B cell (primary cell): ENCODE measurements around the gene PLEKHB1. TPM values are rescaled to one million over a fixed set of nuclear protein-coding genes. Genes with fewer than 3 reads are reported as not detected.

ENCODE experiments used
- ATAC-seq: fragments of 200-7000 bp; cut with Tn5 transposase; one replicate; pipeline ENCODE4 v1.10.0; 2021; ENCODE audit warnings: low read depth, mild to moderate bottlenecking, moderate number of reproducible peaks, moderate library complexity
- CTCF ChIA-PET: fragments of 350-600 bp; sonication (Branson Sonifier 250); formaldehyde crosslinking; loops from one replicate; lab custom pipeline; 2021; ENCODE audit warnings: antibody characterized with exemption, inconsistent platforms; lab: Charles Lee
- POLR2A ChIA-PET: fragments of 350-600 bp; sonication (Branson Sonifier 250); formaldehyde crosslinking; loops from one replicate; lab custom pipeline; 2021; ENCODE audit warnings: antibody characterized with exemption; lab: Charles Lee
- DNase-seq: peaks from one replicate; pipeline ENCODE4 v3.0.0; 2013
- H2AFZ ChIP-seq: 2 replicates; pipeline ENCODE4 v1.6.1; 2012; ENCODE audit warnings: mild to moderate bottlenecking, low read depth, low read length; ENCODE audit not compliant: insufficient read depth, poor library complexity, severe bottlenecking
- H3K27ac ChIP-seq, 2 donors: 1 replicate in 1 of 2; 2 replicates in 1 of 2; pipeline ENCODE4 v1.5.1; 2012 to 2013; ENCODE audit warnings: low read length in 2 of 2, mild to moderate bottlenecking in 2 of 2, moderate library complexity in 1 of 2
- H3K27me3 ChIP-seq, 4 experiments: fragments of 200-600 bp in 1 of 4; sonication (generic) in 1 of 4; replicated peaks in 1 of 4; 1 replicate in 2 of 4; 2 replicates in 2 of 4; pipeline versions ENCODE4 v1.6.1 to v1.7.0; 2013 to 2016; ENCODE audit warnings: low read length in 3 of 4, mild to moderate bottlenecking in 2 of 4, mixed read lengths in 1 of 4, moderate library complexity in 1 of 4; ENCODE audit not compliant: insufficient read depth in 4 of 4, control insufficient read depth in 3 of 4; ENCODE audit errors: control extremely low read depth in 1 of 4
- H3K36me3 ChIP-seq, 2 experiments: replicated peaks in 1 of 2; 1 replicate in 1 of 2; 2 replicates in 1 of 2; pipeline versions ENCODE4 v1.6.1 to v1.7.1; 2013; ENCODE audit warnings: low read length in 1 of 2; ENCODE audit not compliant: insufficient read depth in 2 of 2, control insufficient read depth in 1 of 2; ENCODE audit errors: control extremely low read depth in 1 of 2, extremely low read depth in 1 of 2
- H3K4me1 ChIP-seq, 2 donors: fragments of 200-600 bp in 1 of 2; sonication (generic) in 1 of 2; 1 replicate in 1 of 2; 2 replicates in 1 of 2; pipeline versions ENCODE4 v1.5.1 to v1.6.1; 2013 to 2017; ENCODE audit warnings: low read length in 2 of 2; ENCODE audit not compliant: control insufficient read depth in 2 of 2, insufficient read depth in 2 of 2
- H3K4me2 ChIP-seq: replicated peaks from 2 replicates; pipeline ENCODE3; 2012; ENCODE audit warnings: mild to moderate bottlenecking, low read depth, low read length; ENCODE audit not compliant: poor library complexity, severe bottlenecking
- H3K4me3 ChIP-seq, 5 experiments: fragments of 200-600 bp in 1 of 5; sonication (generic) in 1 of 5; 1 replicate in 3 of 5; 2 replicates in 2 of 5; pipeline versions ENCODE4 v1.5.1 to v1.7.0; 2011 to 2016; ENCODE audit warnings: low read length in 4 of 5, mild to moderate bottlenecking in 4 of 5, low read depth in 2 of 5, control low read depth in 1 of 5, moderate library complexity in 1 of 5; ENCODE audit not compliant: insufficient read depth in 1 of 5; ENCODE audit errors: control extremely low read depth in 1 of 5, extremely low read depth in 1 of 5
- H3K79me2 ChIP-seq: fragments of 200-600 bp; sonication (generic); one replicate; pipeline ENCODE4 v1.6.0; 2016; ENCODE audit warnings: low read length; ENCODE audit not compliant: control insufficient read depth, insufficient read depth
- H3K9ac ChIP-seq: fragments of 200-600 bp; sonication (generic); 2 replicates; pipeline ENCODE4 v1.6.1; 2017; ENCODE audit warnings: mild to moderate bottlenecking, low read length, moderate library complexity
- H3K9me3 ChIP-seq, 3 donors: one replicate each; pipeline versions ENCODE4 v1.6.1 to v1.7.1; 2013; ENCODE audit warnings: low read length in 2 of 3; ENCODE audit not compliant: control insufficient read depth in 2 of 3, insufficient read depth in 1 of 3; ENCODE audit errors: control extremely low read depth in 1 of 3
- H4K20me1 ChIP-seq: 2 replicates; pipeline ENCODE4 v1.6.0; 2012; ENCODE audit warnings: mild to moderate bottlenecking, low read length; ENCODE audit not compliant: insufficient read depth, control insufficient read depth, poor library complexity, severe bottlenecking
- H3K27ac Mint-ChIP-seq: one replicate; pipeline ENCODE4 v1.8.0; 2021; ENCODE audit warnings: mixed read lengths
- H3K27me3 Mint-ChIP-seq: one replicate; pipeline ENCODE4 v1.8.0; 2021; ENCODE audit warnings: mixed read lengths
- H3K4me1 Mint-ChIP-seq: one replicate; pipeline ENCODE4 v1.8.0; 2021; ENCODE audit warnings: mixed read lengths
- H3K4me3 Mint-ChIP-seq: one replicate; pipeline ENCODE4 v1.8.0; 2021; ENCODE audit warnings: mixed read lengths
- H3K9me3 Mint-ChIP-seq: one replicate; pipeline ENCODE4 v1.8.0; 2022; ENCODE audit warnings: mixed read lengths; ENCODE audit not compliant: insufficient read depth
- CTCF ChIP-seq: fragments of 200-600 bp; IDR thresholded peaks from one replicate; pipeline ENCODE4 v1.8.0; 2022; ENCODE audit warnings: antibody characterized with exemption, mild to moderate bottlenecking
- EZH2 ChIP-seq: IDR thresholded peaks from 2 replicates; pipeline ENCODE4 v1.6.1; 2012; ENCODE audit warnings: borderline replicate concordance, low read depth, mild to moderate bottlenecking, moderate library complexity, low read length; ENCODE audit not compliant: insufficient read depth, poor library complexity, severe bottlenecking
- WGBS: methylation state at CpG from one replicate; pipeline ENCODE4 v1.1.5; 2013; ENCODE audit warnings: missing lambda C conversion rate; ENCODE audit not compliant: insufficient coverage; 5-methylcytosine and 5-hydroxymethylcytosine counted together
- intact Hi-C: fragments of 100-400 bp; cut with micrococcal nuclease; formaldehyde crosslinking; loops from one replicate; pipeline ENCODE4 v1.10.0; 2022
- polyA plus RNA-seq: library from polyadenylated mRNA; depleted of rRNA; stranded (reverse); fragments of >200 nt; gene quantifications from 2 replicates; pipeline ENCODE4 v1.2.3, GENCODE V29; 2012
- total RNA-seq, 2 donors: library from RNA; stranded (reverse); fragments of 120-200 nt in 1 of 2; gene quantifications; 1 replicate in 1 of 2; 2 replicates in 1 of 2; pipeline versions ENCODE4 v1.2.3 to v1.2.4, GENCODE V29; 2013 to 2022

Gene PLEKHB1
- total and polyA plus RNA-seq, 2 donors (not counting 1 experiment from before 2014, with no cell fraction given): 13.8 to 16.7 TPM

DNA sequence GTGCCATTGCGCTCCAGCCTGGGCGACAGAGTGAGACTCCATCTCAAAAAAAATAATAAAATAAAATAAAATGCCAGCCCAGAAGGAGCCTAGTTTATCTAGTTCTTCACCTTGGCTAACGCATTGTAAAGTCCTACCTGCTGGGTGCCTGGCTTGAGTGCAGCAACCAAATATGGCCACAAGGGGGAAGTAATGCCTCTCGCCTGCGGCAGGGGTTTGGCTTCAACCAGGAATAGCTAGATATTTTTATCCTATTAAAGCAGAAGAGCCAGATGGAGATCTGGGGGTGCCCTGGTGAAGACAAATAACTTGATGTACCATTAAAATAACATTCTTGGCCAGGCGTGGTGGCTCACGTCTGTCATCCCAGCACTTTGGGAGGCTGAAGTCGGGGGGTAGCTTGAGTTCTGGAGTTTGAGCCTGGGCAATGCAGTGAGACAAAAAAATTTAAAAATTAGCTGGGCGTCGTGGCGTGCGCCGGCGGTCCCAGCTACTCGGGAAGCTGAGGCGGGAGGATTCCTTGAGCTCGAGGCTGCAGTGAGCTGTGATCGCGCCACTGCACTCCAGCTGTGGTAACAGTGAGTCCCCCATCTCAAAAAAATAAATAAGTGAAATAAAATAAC is 20.6 kb upstream of the PLEKHB1 start:
- Mint-ChIP-seq H3K9me3 (no peaks in the 10 kb centered on the region), H3K27me3 (peaks cover 6% of the 10 kb centered on the region), H3K4me3 (no peak overlapping the region), H3K27ac (no peak overlapping the region), H3K4me1 (peaks cover 8% of the 10 kb centered on the region)
- H3K9me3 ChIP-seq: no peaks in the 10 kb centered on the region
- ATAC-seq (peak; percentile 89), DNase-seq (peak; percentile 75)
- H2AFZ ChIP-seq: peak overlapping the region; percentile 38
- POLR2A ChIA-PET: interaction anchor here (1.0 kb wide), 1 partner anchor 21 kb away, joined by 3 read pairs; no protein-coding TSS in a partner anchor
- no peaks in the 10 kb centered on the region for H3K36me3 ChIP-seq
- no peak overlapping the region for H3K4me3 ChIP-seq
- H3K4me2 ChIP-seq: peak overlapping the region; percentile 20
- intact Hi-C loops: loop anchor here (1.0 to 10.0 kb wide), 4 partner anchors 21 to 309 kb away; partner anchors contain the start of genes FAM168A and PLEKHB1
- H4K20me1 ChIP-seq: no peaks in the 10 kb centered on the region
- H3K27ac ChIP-seq: no peak overlapping the region
- no peak overlapping the region for H3K9ac ChIP-seq
- H3K79me2 ChIP-seq: no peaks in the 10 kb centered on the region
- CTCF ChIA-PET: interaction anchor here (0.5 to 8.0 kb wide), 38 partner anchors 9 to 443 kb away, joined by 3 to 252 read pairs (median 4); partner anchors contain the start of genes FAM168A and PLEKHB1
- WGBS: 21% methylated on average over 9 of the region's 19 CpGs
- TF ChIP-seq CTCF: peak; percentile 91
- TF ChIP-seq EZH2: no peak
- H3K27me3 ChIP-seq: peaks cover 0 to 11% (median 0%) of the 10 kb centered on the region in 4 experiments
- H3K4me1 ChIP-seq: peaks cover 7 to 14% of the 10 kb centered on the region in 2 donors

GRCh38 chr11:73629907-73630306 is 16.5 kb upstream of the PLEKHB1 start:
- no peaks in the 10 kb centered on the region for H4K20me1 ChIP-seq
- ATAC-seq (no peak), DNase-seq (no peak)
- Mint-ChIP-seq H3K9me3 (no peaks in the 10 kb centered on the region), H3K27ac (no peak overlapping the region), H3K27me3 (no peaks in the 10 kb centered on the region), H3K4me1 (no peaks in the 10 kb centered on the region), H3K4me3 (no peak overlapping the region)
- no peak overlapping the region for H2AFZ ChIP-seq
- no peak overlapping the region for H3K27ac ChIP-seq
- H3K36me3 ChIP-seq: no peaks in the 10 kb centered on the region
- peaks cover 0 to 11% (median 0%) of the 10 kb centered on the region in 4 experiments for H3K27me3 ChIP-seq
- no peak for TF ChIP-seq EZH2
- TF ChIP-seq CTCF: no peak
- POLR2A ChIA-PET: no interaction called here
- CTCF ChIA-PET: interaction anchor here (0.7 to 2.6 kb wide), 3 partner anchors 10 to 31 kb away, joined by 3 to 11 read pairs (median 7); no protein-coding TSS in a partner anchor
- 70% methylated on average over 4 of the region's 7 CpGs for WGBS
- no peak overlapping the region for H3K9ac ChIP-seq
- intact Hi-C loops: loop anchor here (10.0 kb wide), 1 partner anchor 305 kb away; no protein-coding TSS in a partner anchor
- H3K4me3 ChIP-seq: no peak overlapping the region
- H3K9me3 ChIP-seq: no peaks in the 10 kb centered on the region
- no peak overlapping the region for H3K4me2 ChIP-seq
- no peaks in the 10 kb centered on the region for H3K79me2 ChIP-seq
- H3K4me1 ChIP-seq: peaks cover 0 to 4% of the 10 kb centered on the region in 2 donors
